A549 (cell line): Measurements from ENCODE around the gene TNFRSF13B. TPM values are rescaled to one million over a fixed set of nuclear protein-coding genes. Genes with fewer than 3 reads are reported as not detected.

Experiments
- ATAC-seq, 2 experiments: fragments of 200-7000 bp in 1 of 2; fragments of >200 bp in 1 of 2; cut with Nextera tagmentation in 1 of 2; cut with Tn5 transposase in 1 of 2; 3 replicates each; pipeline versions ENCODE4 v1.8.0 to v1.9.1; 2018 to 2020; ENCODE audit warnings: mild to moderate bottlenecking in 1 of 2, moderate library complexity in 1 of 2
- CTCF ChIA-PET: fragments of 300-600 bp; sonication (Branson Sonifier 250); formaldehyde crosslinking; extraction: SDS; loops from one replicate; lab custom pipeline; 2021; ENCODE audit warnings: antibody characterized with exemption, inconsistent platforms; lab: Yijun Ruan, JAX
- POLR2A ChIA-PET: fragments of 350-600 bp; formaldehyde crosslinking; extraction: SDS; loops from one replicate; lab custom pipeline; 2021; ENCODE audit warnings: antibody characterized with exemption, inconsistent platforms; lab: Yijun Ruan, JAX
- DNase-seq, 2 experiments: peaks; one replicate each; pipeline versions ENCODE4 v3.0.0 to v3.0.0-alpha.2; 2011 to 2016; ENCODE audit warnings: low read depth in 1 of 2, low spot score in 1 of 2
- FAIRE-seq: peaks from 2 replicates; lab custom pipeline; 2011; peaks lifted over from hg19 to GRCh38; lab: Jason Lieb, UNC
- H3K27ac ChIP-seq, 2 experiments: fragments of >200 bp; sonication (Bioruptor Twin); formaldehyde crosslinking; 3 replicates each; pipeline ENCODE4 v1.5.1; 2016 to 2017
- H3K4me1 ChIP-seq: fragments of >200 bp; sonication (Bioruptor Twin); formaldehyde crosslinking; 3 replicates; pipeline ENCODE4 v1.6.1; 2016
- H3K4me2 ChIP-seq: fragments of >200 bp; sonication (Bioruptor Twin); formaldehyde crosslinking; 3 replicates; pipeline ENCODE4 v1.6.1; 2016
- H3K4me3 ChIP-seq: fragments of >200 bp; sonication (Bioruptor Twin); formaldehyde crosslinking; 3 replicates; pipeline ENCODE4 v1.5.1; 2016
- H3K9me3 ChIP-seq: fragments of >200 bp; sonication (Bioruptor Twin); formaldehyde crosslinking; 3 replicates; pipeline ENCODE4 v1.6.1; 2016
- ATOH8 ChIP-seq: fragments of 250-450 bp; sonication (Bioruptor Pico); IDR thresholded peaks from 2 replicates; pipeline ENCODE4 v1.5.0; 2020; ENCODE audit warnings: low read depth, mild to moderate bottlenecking, moderate library complexity
- BCL3 ChIP-seq: fragments of >200 bp; sonication (Bioruptor Twin); formaldehyde crosslinking; IDR thresholded peaks from 3 replicates; pipeline ENCODE4 v1.6.1; 2016
- BHLHE40 ChIP-seq: IDR thresholded peaks from 2 replicates; pipeline ENCODE4 v1.6.1; 2012; ENCODE audit warnings: low read depth, low read length, inconsistent platforms
- CBX8 ChIP-seq: fragments of 200-600 bp; sonication (generic); IDR thresholded peaks from 2 replicates; pipeline ENCODE4 v1.6.1; 2016
- CTCF ChIP-seq: fragments of >200 bp; sonication (Bioruptor Twin); formaldehyde crosslinking; IDR thresholded peaks from 3 replicates; pipeline ENCODE4 v1.5.1; 2016
- HOXB13 ChIP-seq: fragments of 250-450 bp; sonication (Bioruptor Pico); IDR thresholded peaks from 2 replicates; pipeline ENCODE4 v1.5.0; 2020; ENCODE audit warnings: low read depth, mild to moderate bottlenecking, moderate library complexity
- HOXB5 ChIP-seq: fragments of 250-450 bp; sonication (Bioruptor Pico); IDR thresholded peaks from 2 replicates; pipeline ENCODE4 v1.5.0; 2020; ENCODE audit warnings: mild to moderate bottlenecking, moderate library complexity
- JUNB ChIP-seq: fragments of >200 bp; sonication (Bioruptor Twin); formaldehyde crosslinking; IDR thresholded peaks from 2 replicates; pipeline ENCODE4 v1.6.1; 2016
- KDM1A ChIP-seq: fragments of 200-600 bp; sonication (generic); IDR thresholded peaks from 2 replicates; pipeline ENCODE4 v1.6.1; 2016; ENCODE audit warnings: low read depth, mild to moderate bottlenecking
- KDM5A ChIP-seq: fragments of 200-600 bp; sonication (generic); IDR thresholded peaks from 2 replicates; pipeline ENCODE4 v1.6.1; 2016; ENCODE audit warnings: antibody characterized with exemption, mild to moderate bottlenecking
- MYC ChIP-seq: IDR thresholded peaks from 2 replicates; pipeline ENCODE4 v1.6.1; 2012; ENCODE audit warnings: mild to moderate bottlenecking, inconsistent platforms, low read length, improper control_type of control experiment, borderline replicate concordance
- NFE2L2 ChIP-seq: fragments of 150-350 bp; conservative IDR thresholded peaks from 2 replicates; pipeline ENCODE4 v1.6.1; 2014; ENCODE audit warnings: low read length
- NR3C1 ChIP-seq: fragments of >200 bp; sonication (Bioruptor Twin); formaldehyde crosslinking; IDR thresholded peaks from 3 replicates; pipeline ENCODE4 v1.6.1; 2017
- POLR2AphosphoS2 ChIP-seq: conservative IDR thresholded peaks from 2 replicates; pipeline ENCODE4 v1.6.1; 2012; ENCODE audit warnings: low read length, improper control_type of control experiment, inconsistent platforms
- RCOR1 ChIP-seq: fragments of 150-350 bp; IDR thresholded peaks from 2 replicates; pipeline ENCODE4 v1.6.1; 2014; ENCODE audit warnings: antibody characterized with exemption, low read length, low read depth
- RNF2 ChIP-seq: fragments of 200-600 bp; sonication (generic); IDR thresholded peaks from 2 replicates; pipeline ENCODE4 v1.6.1; 2016; ENCODE audit warnings: low read depth, mild to moderate bottlenecking, antibody characterized with exemption, moderate library complexity, borderline replicate concordance
- SMC3 ChIP-seq: fragments of >200 bp; sonication (Bioruptor Twin); formaldehyde crosslinking; IDR thresholded peaks from 3 replicates; pipeline ENCODE4 v1.6.1; 2018; ENCODE audit warnings: inconsistent platforms
- TP53 ChIP-seq: fragments of 250-450 bp; sonication (Bioruptor Pico); IDR thresholded peaks from 2 replicates; pipeline ENCODE4 v1.5.0; 2021; ENCODE audit warnings: mild to moderate bottlenecking, moderate library complexity
- ZNF302 ChIP-seq: fragments of 250-450 bp; sonication (Bioruptor Pico); IDR thresholded peaks from 2 replicates; pipeline ENCODE4 v1.9.0; 2021; ENCODE audit warnings: inconsistent platforms, mild to moderate bottlenecking, moderate library complexity
- WGBS: methylation state at CpG from one replicate; pipeline ENCODE4 v1.1.6; 2017; ENCODE audit errors: missing lambda C conversion rate; 5-methylcytosine and 5-hydroxymethylcytosine counted together
- polyA plus RNA-seq, 4 experiments: library from polyadenylated mRNA; depleted of rRNA in 3 of 4; stranded (reverse); fragments of >200 nt; fragmentation: RNase III in 1 of 4; extraction: RNeasy Plus Mini Kit Qiagen cat#74134 plus additional on column Dnase treatment in 1 of 4; gene quantifications; 2 replicates in 3 of 4; 3 replicates in 1 of 4; pipeline ENCODE4 v1.2.3, GENCODE V29; 2011 to 2017
- TF ChIP-seq, protein P1 (sequence below): IDR thresholded peaks from 2 replicates; pipeline ENCODE4 v1.6.1; 2012
- TF ChIP-seq, protein P2 (sequence below): fragments of 200-600 bp; sonication (generic); IDR thresholded peaks from 2 replicates; pipeline ENCODE4 v1.6.1; 2016; ENCODE audit warnings: antibody characterized with exemption, mild to moderate bottlenecking, moderate library complexity

TNFRSF13B gene
- polyA plus RNA-seq, 2 of the 4 experiments (the other 2 are of a cell fraction): not detected

DNA sequence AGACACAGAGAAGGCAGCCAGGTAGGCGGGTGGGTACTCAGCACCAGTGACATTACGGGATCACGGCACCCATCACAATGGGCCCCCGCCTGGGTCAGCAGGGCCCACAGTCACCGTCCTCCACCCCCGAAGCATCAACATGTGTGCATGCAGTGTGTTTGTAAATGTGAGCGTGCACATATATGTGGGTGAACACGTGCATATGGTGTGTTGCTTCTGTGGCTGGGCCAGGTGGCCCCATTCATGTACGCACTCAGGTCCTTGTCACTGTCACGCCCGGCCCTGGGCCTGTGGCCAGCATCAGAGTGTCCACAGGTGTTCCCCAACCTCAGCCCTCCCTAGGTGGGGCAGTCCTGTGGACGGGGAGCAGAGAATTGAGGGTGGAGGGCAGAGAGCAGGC, 37.1 kb downstream of the TNFRSF13B start:
- Histone ChIP-seq H3K4me3 (no peak overlapping the region), H3K9me3 (no peaks in the 10 kb centered on the region)
- no peak for TF ChIP-seq ATOH8
- TF ChIP-seq HOXB13 (CRISPR knock-in tag): no peak
- TF ChIP-seq KDM5A: no peak
- no peak for TF ChIP-seq NR3C1
- TF ChIP-seq BHLHE40: no peak
- TF ChIP-seq RNF2: no peak
- TF ChIP-seq CBX8: no peak
- no peak for TF ChIP-seq JUNB
- TF ChIP-seq POLR2AphosphoS2: no peak
- TF ChIP-seq HOXB5 (CRISPR knock-in tag): no peak
- no peak for TF ChIP-seq CTCF
- TF ChIP-seq, protein P1, sequence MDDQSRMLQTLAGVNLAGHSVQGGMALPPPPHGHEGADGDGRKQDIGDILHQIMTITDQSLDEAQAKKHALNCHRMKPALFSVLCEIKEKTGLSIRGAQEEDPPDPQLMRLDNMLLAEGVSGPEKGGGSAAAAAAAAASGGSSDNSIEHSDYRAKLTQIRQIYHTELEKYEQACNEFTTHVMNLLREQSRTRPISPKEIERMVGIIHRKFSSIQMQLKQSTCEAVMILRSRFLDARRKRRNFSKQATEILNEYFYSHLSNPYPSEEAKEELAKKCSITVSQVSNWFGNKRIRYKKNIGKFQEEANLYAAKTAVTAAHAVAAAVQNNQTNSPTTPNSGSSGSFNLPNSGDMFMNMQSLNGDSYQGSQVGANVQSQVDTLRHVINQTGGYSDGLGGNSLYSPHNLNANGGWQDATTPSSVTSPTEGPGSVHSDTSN: no peak
- no peak for TF ChIP-seq KDM1A
- TF ChIP-seq, all 56 proteins: peak for 0
- DNase-seq (no peak), ATAC-seq (no peak), FAIRE-seq (no peak)
- Histone ChIP-seq H3K4me1 (no peaks in the 10 kb centered on the region), H3K4me2 (no peak overlapping the region), H3K27ac (no peak overlapping the region)
- 82% methylated on average over 12 of the region's 12 CpGs for WGBS
- CTCF ChIA-PET: no interaction called here
- POLR2A ChIA-PET: no interaction called here

DNA sequence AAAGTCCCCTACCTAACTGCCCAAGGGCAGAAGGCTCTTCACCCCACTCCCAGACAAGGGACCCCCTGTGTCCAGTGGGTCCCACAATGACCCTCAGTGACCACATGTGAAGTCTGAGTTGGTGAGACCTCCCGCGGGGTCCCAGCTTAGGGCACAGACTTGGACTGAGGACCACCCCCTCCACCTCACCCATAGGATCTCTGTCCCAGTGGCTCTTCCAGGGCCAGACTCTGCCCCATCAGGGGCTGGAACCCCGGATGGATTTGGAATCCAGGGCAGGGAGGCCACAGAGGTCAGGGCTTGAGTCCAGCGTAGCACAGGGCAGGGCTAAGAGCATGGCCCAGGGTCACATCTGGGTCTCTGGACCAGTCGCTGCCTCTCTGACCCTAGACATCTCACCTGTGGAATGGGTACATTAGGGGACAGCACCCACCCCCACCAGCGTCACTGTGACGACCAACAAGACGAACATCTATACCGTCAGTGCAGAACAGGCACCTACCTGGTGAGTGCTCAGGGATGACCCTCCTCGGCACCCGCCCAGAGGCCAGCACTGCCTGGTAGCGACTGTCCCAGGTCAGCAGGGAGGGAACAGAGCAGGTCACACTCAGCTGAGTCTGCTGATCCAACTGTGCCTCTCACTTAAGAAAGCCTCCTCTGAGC, 37.7 kb downstream of the TNFRSF13B start:
- no peak for ATAC-seq
- H3K27ac ChIP-seq: no peak overlapping the region
- POLR2A ChIA-PET: no interaction called here
- no peak overlapping the region for H3K4me3 ChIP-seq
- no peak for DNase-seq
- CTCF ChIA-PET: no interaction called here
- no peaks in the 10 kb centered on the region for H3K4me1 ChIP-seq
- 79% methylated on average over 10 of the region's 12 CpGs for WGBS
- no peak overlapping the region for H3K4me2 ChIP-seq
- no peaks in the 10 kb centered on the region for H3K9me3 ChIP-seq
- TF ChIP-seq KDM5A: no peak
- TF ChIP-seq MYC: no peak
- TF ChIP-seq, protein P2, sequence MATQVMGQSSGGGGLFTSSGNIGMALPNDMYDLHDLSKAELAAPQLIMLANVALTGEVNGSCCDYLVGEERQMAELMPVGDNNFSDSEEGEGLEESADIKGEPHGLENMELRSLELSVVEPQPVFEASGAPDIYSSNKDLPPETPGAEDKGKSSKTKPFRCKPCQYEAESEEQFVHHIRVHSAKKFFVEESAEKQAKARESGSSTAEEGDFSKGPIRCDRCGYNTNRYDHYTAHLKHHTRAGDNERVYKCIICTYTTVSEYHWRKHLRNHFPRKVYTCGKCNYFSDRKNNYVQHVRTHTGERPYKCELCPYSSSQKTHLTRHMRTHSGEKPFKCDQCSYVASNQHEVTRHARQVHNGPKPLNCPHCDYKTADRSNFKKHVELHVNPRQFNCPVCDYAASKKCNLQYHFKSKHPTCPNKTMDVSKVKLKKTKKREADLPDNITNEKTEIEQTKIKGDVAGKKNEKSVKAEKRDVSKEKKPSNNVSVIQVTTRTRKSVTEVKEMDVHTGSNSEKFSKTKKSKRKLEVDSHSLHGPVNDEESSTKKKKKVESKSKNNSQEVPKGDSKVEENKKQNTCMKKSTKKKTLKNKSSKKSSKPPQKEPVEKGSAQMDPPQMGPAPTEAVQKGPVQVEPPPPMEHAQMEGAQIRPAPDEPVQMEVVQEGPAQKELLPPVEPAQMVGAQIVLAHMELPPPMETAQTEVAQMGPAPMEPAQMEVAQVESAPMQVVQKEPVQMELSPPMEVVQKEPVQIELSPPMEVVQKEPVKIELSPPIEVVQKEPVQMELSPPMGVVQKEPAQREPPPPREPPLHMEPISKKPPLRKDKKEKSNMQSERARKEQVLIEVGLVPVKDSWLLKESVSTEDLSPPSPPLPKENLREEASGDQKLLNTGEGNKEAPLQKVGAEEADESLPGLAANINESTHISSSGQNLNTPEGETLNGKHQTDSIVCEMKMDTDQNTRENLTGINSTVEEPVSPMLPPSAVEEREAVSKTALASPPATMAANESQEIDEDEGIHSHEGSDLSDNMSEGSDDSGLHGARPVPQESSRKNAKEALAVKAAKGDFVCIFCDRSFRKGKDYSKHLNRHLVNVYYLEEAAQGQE: no peak
- no peak for TF ChIP-seq ZNF302 (CRISPR knock-in tag)
- no peak for TF ChIP-seq HOXB5 (CRISPR knock-in tag)
- no peak for TF ChIP-seq NFE2L2
- no peak for TF ChIP-seq TP53 (CRISPR knock-in tag)
- TF ChIP-seq SMC3: no peak
- no peak for TF ChIP-seq RCOR1
- no peak for TF ChIP-seq BCL3
- FAIRE-seq: no peak
